ENCODE results near the gene TMEM51.

- TF ChIP-seq POLR2A (IDR thresholded peaks at IDR 0.05; ENCODE audit: extremely low read depth, insufficient read length) (no peak), CTCF (IDR thresholded peaks at IDR 0.05; ENCODE audit: low read depth, low read length) (no peak), MAX (IDR thresholded peaks at IDR 0.05; ENCODE audit: low read depth, low read length) (no peak)
These were observed 91.3 kb downstream of the TMEM51 start for GRCh38 chr1:15244813-15245212.
